Stimulated activated CD4-positive, alpha-beta T cell treated with anti-CD3 and anti-CD28 coated beads, Interleukin-15, amount 100 ng/mL, for 1 hour (primary cell): ENCODE data around the gene NCAPG.
"Not testable (repeated sequence)": the region's sequence is repeated elsewhere in the genome, so short reads cannot be mapped to it uniquely, and the experiment has no call there.

Experiments
- DNase-seq, 2 donors: peaks; one replicate each; pipeline ENCODE4 v3.0.0-alpha.2; 2020; ENCODE audit warnings: low read depth in 1 of 2, low spot score in 1 of 2

NCAPG gene

GRCh38 chr4:17787315-17787714 is 23.5 kb upstream of the NCAPG start:
- DNase-seq = no peak

DNA sequence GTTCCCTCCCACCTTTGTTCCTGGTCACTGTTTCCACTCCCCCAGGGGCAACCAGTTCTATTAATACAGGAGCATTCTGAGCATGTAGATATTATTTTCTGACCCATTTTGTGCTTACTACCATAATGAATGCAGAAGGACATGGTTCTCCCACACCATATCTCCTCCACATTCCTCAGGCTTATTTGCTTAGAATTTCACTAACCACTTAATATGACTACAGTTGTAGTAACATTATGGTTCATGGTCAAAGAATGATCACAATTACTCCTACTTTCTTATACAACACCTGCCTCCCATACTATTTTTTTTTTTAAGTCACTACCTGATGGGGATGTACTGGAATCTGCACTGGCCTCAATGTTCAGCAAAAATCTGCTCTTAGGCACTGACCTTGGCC is 21.8 kb upstream of the NCAPG start:
- DNase-seq = no peak

DNA sequence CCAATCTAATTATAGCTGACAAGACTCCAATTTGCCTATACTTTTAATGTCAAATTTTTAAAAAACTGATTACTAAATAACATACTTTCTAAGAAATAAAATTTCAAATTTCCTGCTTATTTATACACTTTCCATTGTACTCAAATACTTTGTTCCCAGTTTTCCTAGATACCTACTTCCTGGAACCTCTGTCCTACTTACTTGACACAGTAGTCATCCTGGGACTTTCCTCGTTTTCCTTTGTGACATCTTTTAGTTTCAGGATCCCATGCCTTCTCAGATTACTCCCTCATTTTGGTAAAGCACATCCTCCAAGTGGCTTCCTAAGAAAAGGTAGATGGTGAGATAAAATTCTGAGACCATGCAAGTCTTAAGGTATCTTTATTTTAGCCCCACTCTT is 16.0 kb upstream of the NCAPG start:
- no peak for DNase-seq

GRCh38 chr4:17797808-17798207 is 13.0 kb upstream of the NCAPG start:
- DNase-seq = no peak

GRCh38 chr4:17805580-17806155 is 5.1 kb upstream of the NCAPG start:
- DNase-seq = no peak

- no peak for DNase-seq
Measured at GRCh38 chr4:17807446-17807845, 3.3 kb upstream of the NCAPG start.

DNA sequence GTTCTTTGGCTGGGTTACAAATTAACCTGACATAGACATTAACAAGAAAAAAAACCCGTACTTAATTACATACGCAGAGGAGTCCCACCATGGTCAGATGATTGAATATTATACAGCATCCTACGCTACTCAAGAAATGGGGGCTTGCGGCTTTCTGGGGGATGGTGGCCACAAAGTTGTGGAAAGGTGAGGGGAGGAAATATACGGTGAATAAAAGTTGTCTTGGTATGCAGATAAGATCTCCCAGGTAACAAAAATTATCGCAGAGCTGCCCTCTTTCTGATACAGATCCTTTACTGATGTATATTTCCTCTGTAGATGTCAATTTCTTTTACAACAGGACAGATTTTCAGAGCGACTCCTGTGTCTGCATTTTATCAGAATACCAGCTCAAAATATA is 1.1 kb upstream of the NCAPG start:
- no peak for DNase-seq

- DNase-seq = no peak
Measured at GRCh38 chr4:17811078-17811603, 362 bp downstream of the NCAPG start.

- no peak for DNase-seq
Measured at GRCh38 chr4:17812125-17812524, 1.3 kb downstream of the NCAPG start.

GRCh38 chr4:17812801-17813200 is 2.0 kb downstream of the NCAPG start:
- DNase-seq = no peak

GRCh38 chr4:17814140-17814539 is 3.4 kb downstream of the NCAPG start:
- no peak for DNase-seq

DNA sequence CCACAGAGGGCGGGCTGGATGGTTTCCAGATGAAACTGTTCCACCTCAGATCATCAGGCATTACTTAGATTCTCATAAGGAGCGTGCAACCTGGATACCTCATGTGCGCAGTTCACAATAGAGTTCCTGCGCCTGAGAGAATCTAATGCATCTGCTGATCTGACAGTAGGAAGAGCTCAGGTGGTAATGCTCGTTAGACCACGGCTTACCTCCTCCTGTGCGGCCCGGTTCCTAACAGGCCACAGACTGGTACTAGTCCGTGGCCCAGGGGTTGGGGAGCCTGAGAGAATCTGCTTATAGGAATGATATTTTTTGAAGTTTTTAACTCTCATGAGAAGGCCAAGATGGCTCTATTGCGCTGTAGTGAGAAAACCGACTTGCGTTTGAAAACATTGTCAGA is 5.4 kb downstream of the NCAPG start:
- DNase-seq = no peak

DNA sequence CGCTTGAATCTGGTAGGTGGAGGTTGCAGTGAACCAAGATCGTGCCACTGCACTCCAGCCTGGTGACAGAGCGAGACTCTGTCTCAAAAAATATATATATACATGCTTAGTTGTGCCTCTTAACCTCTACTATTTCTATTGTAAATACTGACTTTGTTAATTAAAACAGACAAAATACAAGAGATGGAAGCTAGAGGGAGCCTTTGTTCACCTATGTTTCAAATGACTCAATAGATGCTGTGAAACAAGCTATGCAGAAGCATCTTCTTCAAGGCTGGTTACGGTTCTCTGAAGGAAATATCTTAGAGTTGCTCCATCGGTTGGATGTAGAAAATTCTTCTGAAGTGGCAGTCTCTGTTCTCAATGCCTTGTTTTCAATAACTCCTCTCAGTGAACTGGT is 6.2 kb downstream of the NCAPG start:
- DNase-seq = no peak

DNA sequence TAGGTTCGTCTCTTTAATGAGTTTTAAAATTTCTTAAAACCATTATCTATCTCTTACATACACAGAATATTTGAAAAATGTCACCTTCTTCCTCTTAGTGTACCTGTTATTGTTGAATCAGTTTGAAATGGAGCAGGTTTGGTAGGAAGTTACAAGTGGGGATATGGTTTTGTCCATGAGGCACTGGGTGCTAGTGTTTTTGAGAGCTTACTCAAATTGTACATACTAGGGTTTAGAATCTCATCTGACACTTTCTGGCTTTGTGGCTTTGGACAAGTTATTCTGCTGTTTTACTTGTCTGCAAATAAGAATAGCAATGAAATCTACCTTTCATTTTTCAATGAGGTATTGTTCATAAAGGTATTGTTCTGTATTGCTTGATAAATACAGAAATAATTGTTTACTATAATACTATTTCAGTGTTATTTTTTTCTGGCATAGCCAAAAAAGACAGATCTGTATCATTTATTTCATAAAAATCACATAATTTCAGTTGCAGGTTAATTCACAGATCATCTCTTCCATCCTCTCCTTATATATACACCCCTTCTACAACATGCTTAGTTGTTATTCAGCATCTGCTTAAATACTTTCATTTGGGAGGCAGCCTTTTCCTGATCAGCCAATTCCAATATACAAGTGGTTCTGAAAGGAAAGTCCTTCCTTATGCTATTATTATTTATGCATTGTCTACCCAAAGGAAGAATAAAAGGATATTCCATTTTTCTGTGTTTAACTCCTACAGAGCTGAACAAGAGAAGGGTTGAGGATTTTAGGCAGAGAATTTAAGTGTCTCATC is 13.3 kb downstream of the NCAPG start:
- no peak for DNase-seq

DNA sequence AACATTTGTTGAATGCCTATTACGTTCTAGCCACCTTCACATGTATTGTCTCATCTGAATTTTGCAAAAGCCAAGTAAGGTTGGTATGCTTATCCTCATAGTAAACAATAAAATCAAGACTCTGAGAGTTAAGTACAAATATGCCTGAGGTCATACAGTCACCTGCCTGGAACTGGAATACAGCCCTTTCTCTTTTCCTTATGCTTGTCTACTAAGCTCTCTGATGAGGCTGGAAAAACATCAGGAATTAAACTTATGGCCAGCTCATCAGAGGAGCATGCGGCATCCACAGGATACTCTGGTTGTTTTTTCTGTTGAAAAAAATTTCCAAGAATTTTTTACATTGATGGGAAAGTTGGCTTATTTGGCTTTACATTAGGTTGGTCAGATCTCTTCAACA is 35.5 kb downstream of the NCAPG start:
- DNase-seq = no peak

GRCh38 chr4:17850295-17850694 is 39.5 kb downstream of the NCAPG start:
- DNase-seq = not testable (repeated sequence)

DNA sequence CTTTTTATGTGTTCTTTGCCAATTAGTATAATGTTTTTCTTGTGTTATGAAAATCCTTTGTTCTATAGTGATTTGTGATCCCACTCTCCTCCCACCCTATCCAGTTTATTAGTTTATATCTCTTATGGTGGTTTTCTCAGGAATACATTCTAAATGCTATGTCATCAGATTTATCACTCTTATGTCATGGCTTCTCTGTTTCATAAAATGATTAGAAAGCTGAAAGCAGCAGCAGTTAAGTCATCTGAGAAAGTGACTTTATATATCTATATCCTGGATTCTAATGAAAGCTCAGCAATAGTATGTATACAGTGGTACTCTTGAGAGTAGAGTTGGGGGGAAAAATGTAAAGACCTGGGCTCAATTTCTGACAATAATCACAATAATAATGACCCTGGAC is 41.2 kb downstream of the NCAPG start:
- no peak for DNase-seq

DNA sequence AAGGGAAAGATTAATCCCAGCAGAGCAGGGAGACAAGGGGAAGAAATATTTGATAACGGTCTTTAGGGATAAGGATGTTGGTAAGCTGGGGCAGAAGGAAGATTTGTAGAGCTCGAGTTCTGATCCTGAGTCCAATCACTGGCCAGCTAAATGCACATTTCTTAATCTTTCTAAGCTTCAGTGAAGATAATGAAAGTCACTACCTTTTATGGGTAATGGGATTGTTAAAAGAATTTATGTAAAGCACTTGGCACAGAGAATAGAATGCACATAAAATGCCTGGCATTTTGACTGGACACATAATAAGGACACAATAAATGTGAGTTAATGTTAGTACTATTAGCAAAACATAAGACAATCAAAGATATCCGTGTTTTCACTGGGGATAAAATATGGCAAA is 43.3 kb downstream of the NCAPG start:
- DNase-seq = no peak

GRCh38 chr4:17859793-17860406 is 49.1 kb downstream of the NCAPG start:
- no peak for DNase-seq

DNA sequence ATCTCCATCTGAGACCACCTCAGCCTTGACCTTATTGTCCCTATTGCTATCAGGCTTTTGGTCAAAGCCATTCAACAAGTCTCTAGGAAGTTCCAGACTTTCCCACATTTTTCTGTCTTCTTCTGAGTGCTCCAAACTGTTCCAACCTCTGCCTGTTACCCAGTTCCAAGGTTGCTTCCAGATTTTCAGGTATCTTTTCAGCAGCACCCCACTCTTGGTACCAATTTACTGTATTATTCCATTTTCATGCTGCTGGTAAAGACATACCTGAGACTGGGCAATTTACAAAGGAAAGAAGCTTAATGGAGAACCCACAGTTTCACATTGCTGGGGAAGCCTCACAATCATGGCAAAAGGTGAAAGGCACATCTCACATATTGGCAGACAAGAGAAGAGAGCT is 51.1 kb downstream of the NCAPG start:
- DNase-seq = not testable (repeated sequence)

DNA sequence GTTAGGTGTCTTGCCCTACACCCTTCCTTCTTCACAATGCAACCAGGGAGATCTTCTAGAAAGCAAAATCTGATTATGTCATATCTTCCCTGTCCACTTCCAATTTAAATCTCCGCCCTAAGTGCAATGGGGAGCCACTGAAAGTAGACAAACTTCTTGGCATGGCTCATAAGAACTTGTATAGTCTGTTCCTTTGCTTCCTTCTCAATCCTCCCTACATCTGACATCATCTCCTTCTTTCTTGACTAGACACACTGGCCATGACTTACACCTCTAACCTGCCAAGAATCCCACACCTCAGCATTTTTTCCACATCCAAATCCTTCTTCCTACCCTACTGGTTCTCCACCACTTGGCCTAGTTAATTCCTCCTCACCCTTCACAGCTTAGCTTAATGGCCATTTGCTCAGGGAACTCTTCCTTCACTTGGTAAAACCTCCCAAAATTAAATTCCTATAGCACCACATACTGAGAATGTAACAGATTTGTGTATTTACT is 55.1 kb downstream of the NCAPG start:
- no peak for DNase-seq

- DNase-seq = no peak
Measured at GRCh38 chr4:17866810-17867209, 56.0 kb downstream of the NCAPG start.
